ENCODE measurements around the gene CAPRIN2. TPM values are rescaled to one million over a fixed set of nuclear protein-coding genes. Genes with fewer than 3 reads are reported as not detected.
A peak's percentile ranks its signal among the peaks of the same experiment; 100 is the strongest.

Gene CAPRIN2
- polyA plus RNA-seq, 2 of the 4 experiments (the other 2 are of a cell fraction): 24.2 to 26.2 TPM

- no peaks in the 10 kb centered on the region for H3K9me3 ChIP-seq
- CTCF ChIA-PET: interaction anchor here (1.3 kb wide), 1 partner anchor 26 kb away, joined by 4 read pairs; the partner anchor contains the start of gene CAPRIN2
- no peak overlapping the region for H3K27ac ChIP-seq
- ATAC-seq (no peak), FAIRE-seq (peak; percentile 36), DNase-seq (ENCODE audit: low read depth in 1 of 2, low spot score in 1 of 2) (no peak)
- no peak overlapping the region for H3K4me2 ChIP-seq
- no peak overlapping the region for H3K4me3 ChIP-seq
- POLR2A ChIA-PET: no interaction called here
- 91% methylated on average over 4 of the region's 4 CpGs for WGBS (ENCODE audit: missing lambda C conversion rate)
- H3K4me1 ChIP-seq: peaks cover 16% of the 10 kb centered on the region
- no peak for TF ChIP-seq JUN (IDR thresholded peaks at IDR 0.05)
- no peak for TF ChIP-seq ZNF302 (CRISPR knock-in tag; IDR thresholded peaks at IDR 0.05)
- no peak for TF ChIP-seq HES2 (IDR thresholded peaks at IDR 0.05)
Measured at GRCh38 chr12:30729547-30729946, 25.2 kb downstream of the CAPRIN2 start.

GRCh38 chr12:30726647-30727046 lies 28.1 kb downstream of the CAPRIN2 start:
- ChIA-PET POLR2A (no interaction called here), CTCF (interaction anchor here (0.7 to 2.7 kb wide), 2 partner anchors 9 to 118 kb away, joined by 3 to 9 read pairs; no protein-coding TSS in a partner anchor)
- no peak for FAIRE-seq
- no peak for ATAC-seq
- no peak for DNase-seq (ENCODE audit: low read depth in 1 of 2, low spot score in 1 of 2)
- Histone ChIP-seq H3K4me1 (peaks cover 16% of the 10 kb centered on the region), H3K4me3 (no peak overlapping the region), H3K27ac (no peak overlapping the region), H3K4me2 (peak overlapping the region; percentile 55; the same call in 1 of the 3 replicates), H3K9me3 (no peaks in the 10 kb centered on the region)
- WGBS (ENCODE audit: missing lambda C conversion rate): 87% methylated on average over 1 of the region's 1 CpG
- TF ChIP-seq ATOH8 (CRISPR knock-in tag; IDR thresholded peaks at IDR 0.05; ENCODE audit: low read depth) (no peak), EHF (CRISPR knock-in tag; IDR thresholded peaks at IDR 0.05) (no peak), ELK1 (IDR thresholded peaks at IDR 0.05; ENCODE audit: low read depth, low read length) (no peak), MYC (IDR thresholded peaks at IDR 0.05; ENCODE audit: borderline replicate concordance, low read length) (no peak), FOSB (CRISPR knock-in tag; IDR thresholded peaks at IDR 0.05) (no peak), REST (IDR thresholded peaks at IDR 0.05) (no peak), HMGXB4 (CRISPR knock-in tag; IDR thresholded peaks at IDR 0.05; ENCODE audit: borderline replicate concordance) (no peak), JUNB (IDR thresholded peaks at IDR 0.05) (no peak), HOXA7 (CRISPR knock-in tag; IDR thresholded peaks at IDR 0.05) (no peak), RFX5 (IDR thresholded peaks at IDR 0.05) (no peak), ZSCAN20 (CRISPR knock-in tag; IDR thresholded peaks at IDR 0.05) (no peak), SREBF2 (IDR thresholded peaks at IDR 0.05) (no peak), CHD4 (IDR thresholded peaks at IDR 0.05; ENCODE audit: borderline replicate concordance) (no peak), RAD21 (conservative IDR thresholded peaks at IDR 0.05 in 1 of 2, IDR thresholded peaks at IDR 0.05 in 1 of 2) (no peak), CHD2 (IDR thresholded peaks at IDR 0.05; ENCODE audit: low read length, partially characterized antibody) (no peak), RNF2 (IDR thresholded peaks at IDR 0.05; ENCODE audit: borderline replicate concordance, low read depth) (no peak)

Measured in A549 (cell line).